ENCODE results near the gene KCTD18.

GRCh38 chr2:200533754-200534153 is 23.9 kb upstream of the KCTD18 start:
- TF ChIP-seq CTCF (IDR thresholded peaks at IDR 0.05): no peak
- no peak for TF ChIP-seq POLR2A (IDR thresholded peaks at IDR 0.05)
- TF ChIP-seq EP300 (IDR thresholded peaks at IDR 0.05): no peak
- no peak for TF ChIP-seq POLR2AphosphoS5 (IDR thresholded peaks at IDR 0.05)

Measured in upper lobe of left lung (tissue), 4 donors.